RWPE2 (cell line): ENCODE measurements around the gene GPRC6A.

Experiments
- ATAC-seq: fragments of 200-7000 bp; cut with Tn5 transposase; 3 replicates; pipeline ENCODE4 v1.9.1; 2021; ENCODE audit warnings: low read depth
- DNase-seq: peaks from one replicate; pipeline ENCODE4 v3.0.0-alpha.2; 2020; ENCODE audit warnings: low spot score
- H3K27ac ChIP-seq: fragments of 450-650 bp; 2 replicates; pipeline ENCODE4 v1.5.1; 2017; ENCODE audit warnings: mild to moderate bottlenecking; ENCODE audit not compliant: poor library complexity, severe bottlenecking
- H3K27me3 ChIP-seq: fragments of 250-450 bp; sonication (Bioruptor Pico); 2 replicates; pipeline ENCODE4 v1.5.1; 2021; ENCODE audit warnings: mild to moderate bottlenecking, moderate library complexity; ENCODE audit not compliant: insufficient read depth, poor library complexity, severe bottlenecking
- H3K36me3 ChIP-seq: fragments of 250-450 bp; sonication (Bioruptor Pico); 2 replicates; pipeline ENCODE4 v1.5.1; 2020; ENCODE audit warnings: low read depth, mild to moderate bottlenecking, moderate library complexity
- H3K4me1 ChIP-seq: fragments of 250-450 bp; sonication (Bioruptor Pico); 2 replicates; pipeline ENCODE4 v1.5.1; 2021; ENCODE audit warnings: mild to moderate bottlenecking, moderate library complexity; ENCODE audit not compliant: insufficient read depth, poor library complexity, severe bottlenecking
- H3K4me3 ChIP-seq: fragments of 250-450 bp; sonication (Bioruptor Pico); 2 replicates; pipeline ENCODE4 v1.5.1; 2021; ENCODE audit warnings: mild to moderate bottlenecking, moderate library complexity; ENCODE audit not compliant: severe bottlenecking
- H3K9me3 ChIP-seq: fragments of 250-450 bp; sonication (Bioruptor Pico); 2 replicates; pipeline ENCODE4 v1.5.1; 2021; ENCODE audit warnings: mild to moderate bottlenecking, moderate library complexity; ENCODE audit not compliant: severe bottlenecking
- CTCF ChIP-seq: fragments of 450-650 bp; IDR thresholded peaks from one replicate; pipeline ENCODE4 v1.5.1; 2017; ENCODE audit warnings: mild to moderate bottlenecking, moderate library complexity; ENCODE audit not compliant: poor library complexity, severe bottlenecking

GPRC6A gene

GRCh38 chr6:116783852-116784251 lies 45.0 kb downstream of the GPRC6A start:
- Histone ChIP-seq H3K4me1 (no peaks in the 10 kb centered on the region), H3K27ac (no peak overlapping the region), H3K9me3 (no peaks in the 10 kb centered on the region), H3K36me3 (no peaks in the 10 kb centered on the region), H3K4me3 (no peak overlapping the region), H3K27me3 (peaks cover 3% of the 10 kb centered on the region)
- peak; percentile 29; the same call in 1 of the 3 replicates for ATAC-seq
- DNase-seq: no peak
- no peak for TF ChIP-seq CTCF

DNA sequence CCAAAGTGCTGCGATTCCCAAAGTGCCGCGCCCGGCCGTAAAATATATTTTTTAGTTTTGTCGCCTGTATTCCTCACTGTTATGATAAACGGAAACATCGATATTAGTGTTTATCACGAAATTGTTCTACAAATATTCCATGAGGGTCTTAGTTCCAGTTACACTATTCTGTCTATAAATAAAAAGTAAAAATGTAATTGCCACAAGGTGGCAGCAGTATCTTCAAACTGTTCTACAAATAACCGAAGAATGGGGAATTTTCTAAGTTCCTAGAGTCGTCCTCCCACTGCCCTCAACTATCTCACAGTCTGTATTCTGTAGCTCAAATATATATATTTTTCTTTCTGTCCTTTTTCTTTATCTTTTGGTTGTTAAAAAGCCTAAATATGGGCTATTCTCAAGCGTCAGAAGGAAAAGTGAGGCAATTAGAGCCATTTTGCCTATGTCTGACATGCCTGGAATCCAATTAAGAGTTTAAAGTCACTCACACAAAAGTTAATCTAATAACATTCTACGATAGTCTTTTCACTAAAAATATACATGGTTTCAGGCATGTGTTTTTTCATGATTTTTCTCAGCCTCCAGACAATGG lies 49.2 kb downstream of the GPRC6A start:
- H3K36me3 ChIP-seq: no peaks in the 10 kb centered on the region
- H3K27ac ChIP-seq: no peak overlapping the region
- H3K4me3 ChIP-seq: no peak overlapping the region
- H3K9me3 ChIP-seq: no peaks in the 10 kb centered on the region
- ATAC-seq (peak; percentile 56; the same call in 2 of the 3 replicates), DNase-seq (no peak)
- no peaks in the 10 kb centered on the region for H3K4me1 ChIP-seq
- peaks cover 3% of the 10 kb centered on the region for H3K27me3 ChIP-seq
- TF ChIP-seq CTCF: peak; percentile 75

- TF ChIP-seq CTCF: no peak
- H3K27me3 ChIP-seq: peaks cover 3% of the 10 kb centered on the region
- no peaks in the 10 kb centered on the region for H3K4me1 ChIP-seq
- no peaks in the 10 kb centered on the region for H3K36me3 ChIP-seq
- no peak overlapping the region for H3K27ac ChIP-seq
- DNase-seq (no peak), ATAC-seq (no peak)
- H3K4me3 ChIP-seq: no peak overlapping the region
- H3K9me3 ChIP-seq: no peaks in the 10 kb centered on the region
Observed at GRCh38 chr6:116773886-116774285, 55.0 kb downstream of the GPRC6A start.

DNA sequence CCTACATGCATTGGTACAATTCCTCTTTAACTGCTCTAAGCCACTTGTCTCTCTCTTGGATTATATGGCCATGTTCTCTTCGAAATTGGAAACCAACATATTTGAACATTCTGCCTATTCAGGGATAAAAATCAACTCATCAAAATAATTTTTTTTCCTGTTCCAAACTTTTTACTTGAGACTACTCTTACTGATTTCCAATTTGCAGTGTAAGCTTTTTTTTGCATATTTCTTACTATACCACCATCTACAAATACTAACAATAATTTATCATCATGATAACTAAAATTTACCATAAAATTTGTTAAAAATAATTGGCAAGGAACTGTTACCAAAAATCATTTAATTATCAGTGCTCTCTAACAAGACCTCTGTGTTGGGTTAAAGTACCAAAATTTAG lies 56.4 kb downstream of the GPRC6A start:
- no peak for TF ChIP-seq CTCF
- DNase-seq (no peak), ATAC-seq (no peak)
- Histone ChIP-seq H3K27me3 (peaks cover 7% of the 10 kb centered on the region), H3K4me3 (no peak overlapping the region), H3K4me1 (no peaks in the 10 kb centered on the region), H3K36me3 (no peaks in the 10 kb centered on the region), H3K9me3 (no peaks in the 10 kb centered on the region), H3K27ac (no peak overlapping the region)

- DNase-seq (no peak), ATAC-seq (no peak)
- Histone ChIP-seq H3K36me3 (no peaks in the 10 kb centered on the region), H3K9me3 (no peaks in the 10 kb centered on the region), H3K27me3 (peaks cover 52% of the 10 kb centered on the region), H3K27ac (no peak overlapping the region), H3K4me1 (no peaks in the 10 kb centered on the region), H3K4me3 (no peak overlapping the region)
- TF ChIP-seq CTCF: no peak
Observed at GRCh38 chr6:116767715-116768114, 61.2 kb downstream of the GPRC6A start.
